NK-92 (cell line): ENCODE results near the gene TRIM5.
"Not testable (repeated sequence)": the region's sequence is repeated elsewhere in the genome, so short reads cannot be mapped to it uniquely, and the experiment has no call there.

Experiments
- DNase-seq: peaks from one replicate; lab custom pipeline; 2025; ENCODE audit not compliant: unreplicated experiment; lab: John Stamatoyannopoulos, UW

TRIM5 gene

DNA sequence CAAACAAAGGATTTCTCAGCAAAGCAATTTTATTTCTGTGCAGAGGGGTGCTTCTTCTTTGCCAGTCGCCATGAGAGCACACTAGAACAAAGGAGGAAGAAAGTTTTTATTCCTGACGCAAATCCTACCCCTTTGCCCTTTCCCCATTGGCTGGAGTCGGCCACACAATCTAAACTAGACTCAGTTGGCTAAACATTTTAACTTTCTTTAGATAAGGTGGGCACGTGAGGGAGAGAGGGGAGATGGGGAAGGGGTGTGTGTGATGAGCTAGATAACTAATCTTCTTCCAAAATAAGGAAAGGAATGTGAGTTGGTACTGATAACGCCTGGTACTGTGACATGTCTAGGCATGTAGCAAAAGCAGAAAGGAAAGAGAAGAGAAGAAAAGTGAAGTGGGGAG, 5.3 kb upstream of the TRIM5 start:
- no peak for DNase-seq

- DNase-seq, result no peak
Observed at GRCh38 chr11:5689551-5689983, 4.7 kb upstream of the TRIM5 start, which contains the start of gene TRIM22. Gene TRIM22 (plus strand): TSS chr11:5689790. CDS start chr11:5696233, 6,443 bp downstream.

- DNase-seq, result no peak
Observed at GRCh38 chr11:5688482-5688881, 3.6 kb upstream of the TRIM5 start.

DNA sequence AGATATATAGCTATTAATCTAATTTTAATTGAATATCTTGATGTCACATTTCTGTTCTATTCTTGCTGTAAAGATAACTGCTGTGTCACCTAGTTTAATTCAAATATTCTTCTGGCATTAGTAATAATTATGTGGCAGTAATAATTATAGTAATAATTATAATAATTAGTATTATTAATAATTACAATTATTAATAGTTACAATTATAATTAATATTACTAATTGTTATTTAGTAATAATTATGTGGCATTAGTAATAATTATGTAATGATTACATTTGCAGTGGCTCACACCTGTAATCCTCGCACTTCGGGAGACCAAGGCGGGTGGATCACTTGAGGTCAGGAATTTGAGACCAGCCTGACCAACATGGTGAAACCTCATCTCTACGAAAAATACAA, 1.6 kb upstream of the TRIM5 start:
- no peak for DNase-seq

DNA sequence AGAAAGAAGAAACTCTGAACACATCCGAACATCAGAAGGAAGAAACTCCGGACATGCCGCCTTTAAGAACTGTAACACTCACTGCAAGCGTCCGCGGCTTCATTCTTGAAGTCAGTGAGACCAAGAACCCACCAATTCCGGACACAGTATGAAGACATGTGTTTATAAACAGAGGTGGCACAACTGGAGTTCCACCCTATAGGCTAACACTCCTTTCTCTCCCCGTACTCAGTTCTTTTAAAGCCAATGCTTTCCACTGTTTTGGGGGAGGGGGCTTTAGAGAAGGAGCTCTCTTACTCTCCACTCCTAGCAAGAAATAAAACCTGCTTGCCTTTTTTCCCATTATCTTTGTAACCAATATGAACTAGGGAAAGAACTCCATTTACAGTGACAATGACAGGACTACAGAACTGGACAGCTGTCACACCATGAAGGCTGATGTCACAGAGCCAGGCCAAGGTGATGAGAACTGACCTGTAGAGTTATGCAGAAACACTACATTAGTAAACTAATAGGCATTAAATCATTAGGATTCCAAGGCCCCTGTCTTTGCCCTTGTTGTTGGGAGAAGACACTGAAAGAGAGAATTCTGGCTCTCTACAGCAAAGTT, 733 bp downstream of the TRIM5 start:
- DNase-seq, result no peak

DNA sequence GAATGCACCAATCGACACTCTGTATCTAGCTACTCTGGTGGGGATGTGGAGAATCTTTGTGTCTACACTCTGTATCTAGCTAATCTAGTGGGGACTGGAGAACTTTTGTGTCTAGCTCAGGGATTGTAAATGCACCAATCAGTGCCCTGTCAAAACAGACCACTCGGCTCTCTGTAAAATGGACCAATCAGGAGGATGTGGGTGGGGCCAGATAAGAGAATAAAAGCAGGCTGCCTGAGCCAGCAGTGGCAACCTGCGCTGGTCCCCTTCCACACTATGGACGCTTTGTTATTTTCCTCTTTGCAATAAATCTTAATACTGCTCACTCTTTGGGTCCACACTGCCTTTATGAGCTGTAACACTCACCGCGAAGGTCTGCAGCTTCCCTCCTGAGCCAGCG, 1.3 kb downstream of the TRIM5 start:
- not testable (repeated sequence) for DNase-seq

DNA sequence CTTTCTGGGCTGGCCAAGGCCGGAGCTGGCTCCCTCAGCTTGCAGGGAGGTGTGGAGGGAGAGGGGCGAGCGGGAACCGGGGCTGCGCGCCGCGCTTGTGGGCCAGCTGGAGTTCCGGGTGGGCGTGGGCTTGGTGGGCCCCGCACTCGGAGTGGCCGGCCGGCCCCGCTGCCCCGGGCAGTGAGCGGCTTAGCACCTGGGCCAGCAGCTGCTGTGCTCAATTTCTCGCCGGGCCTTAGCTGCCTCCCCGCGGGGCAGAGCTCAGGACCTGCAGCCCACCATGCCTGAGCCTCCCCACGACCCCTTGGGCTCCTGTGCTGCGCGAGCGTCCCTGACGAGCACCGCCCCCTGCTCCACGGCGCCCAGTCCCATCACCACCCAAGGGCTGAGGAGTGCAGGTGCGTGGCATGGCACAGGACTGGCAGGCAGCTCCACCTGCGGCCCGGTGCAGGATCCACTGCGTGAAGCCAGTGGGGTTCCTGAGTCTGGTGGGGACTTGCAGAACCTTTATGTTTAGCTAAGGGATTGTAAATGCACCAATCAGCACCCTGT, 1.9 kb downstream of the TRIM5 start:
- DNase-seq, result not testable (repeated sequence)

- no peak for DNase-seq
Observed at GRCh38 chr11:5679811-5680210, 5.1 kb downstream of the TRIM5 start.

DNA sequence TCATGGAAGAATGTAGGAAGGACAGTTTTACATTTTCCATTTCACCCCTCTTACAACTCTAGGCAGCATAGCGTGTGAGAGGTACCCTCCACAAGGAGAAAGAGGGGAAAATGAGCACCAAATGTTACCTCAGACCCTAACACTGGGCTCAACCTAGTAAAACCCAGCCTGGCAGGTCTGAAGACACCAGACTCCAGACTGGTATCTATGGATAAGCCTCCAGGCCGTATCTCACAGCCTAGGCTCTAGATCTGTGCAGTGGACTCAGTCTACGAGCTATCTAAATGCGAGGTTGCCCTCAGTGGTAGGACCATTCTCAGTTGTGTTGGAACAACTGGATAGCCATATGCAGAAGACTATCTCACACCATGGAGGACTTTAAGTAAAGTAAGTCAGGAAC, 10.5 kb downstream of the TRIM5 start:
- no peak for DNase-seq

DNA sequence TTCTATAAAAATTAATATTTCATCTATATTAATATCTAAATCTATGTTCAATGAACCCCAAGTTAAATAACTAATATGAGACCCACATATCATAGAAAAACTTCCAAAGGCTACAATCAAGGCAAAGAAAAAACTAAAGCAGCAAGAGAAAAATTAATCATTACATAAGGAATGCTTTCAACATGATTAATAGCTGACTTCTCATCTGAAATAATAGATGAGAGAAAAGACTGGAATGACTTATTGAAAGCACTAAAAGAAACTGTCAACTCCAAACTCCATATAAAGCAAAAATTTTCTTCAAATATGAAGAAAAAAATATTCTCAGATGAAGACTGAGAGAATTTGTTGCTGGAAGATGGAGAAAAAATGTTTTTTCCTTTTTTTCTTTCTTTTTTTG, 13.0 kb downstream of the TRIM5 start:
- DNase-seq, result no peak

DNA sequence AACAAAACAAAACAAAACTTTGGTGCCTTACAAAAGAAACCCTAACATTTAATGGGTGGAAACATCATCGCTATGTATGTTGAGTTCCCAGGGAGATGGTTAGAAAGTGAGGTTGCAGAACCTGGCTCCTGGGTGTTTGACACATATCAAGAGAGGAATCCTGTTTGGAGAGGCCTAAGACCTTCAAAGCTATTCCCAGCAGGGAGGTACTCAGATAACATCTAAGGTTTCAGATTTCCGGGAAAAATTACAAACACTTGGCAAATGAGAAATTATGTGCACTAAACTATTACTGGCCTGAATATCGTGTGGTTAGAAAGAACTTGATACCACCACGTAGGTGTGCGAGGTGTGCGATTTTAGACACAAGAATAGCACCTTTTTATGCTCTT, 18.5 kb downstream of the TRIM5 start:
- DNase-seq, result no peak

- no peak for DNase-seq
Observed at GRCh38 chr11:5665746-5666401, 19.0 kb downstream of the TRIM5 start.

DNA sequence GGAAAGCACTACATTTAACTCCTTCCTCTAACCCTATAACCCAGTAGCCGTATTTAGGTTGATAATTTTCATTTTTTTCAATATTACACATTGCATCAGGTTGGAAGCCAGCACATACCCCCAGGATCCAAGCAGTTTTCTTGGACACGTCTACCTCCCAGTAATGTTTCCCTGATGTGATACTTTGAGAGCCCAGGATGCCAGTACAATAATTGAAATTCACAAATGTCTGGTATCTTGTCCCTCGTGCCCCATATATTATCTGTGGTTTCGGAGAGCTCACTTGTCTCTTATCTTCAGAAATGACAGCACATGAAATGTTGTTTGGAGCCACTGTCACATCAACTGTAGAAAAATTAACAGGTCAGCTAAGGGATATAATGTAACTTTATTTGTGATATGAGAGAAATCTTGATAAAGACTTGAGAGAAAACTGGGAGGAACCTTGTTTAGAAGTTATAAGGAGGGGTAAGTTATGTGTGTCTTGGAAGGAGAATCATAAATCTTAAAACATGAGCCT, 19.8 kb downstream of the TRIM5 start:
- no peak for DNase-seq

GRCh38 chr11:5663511-5663910, 21.4 kb downstream of the TRIM5 start:
- DNase-seq, result no peak

DNA sequence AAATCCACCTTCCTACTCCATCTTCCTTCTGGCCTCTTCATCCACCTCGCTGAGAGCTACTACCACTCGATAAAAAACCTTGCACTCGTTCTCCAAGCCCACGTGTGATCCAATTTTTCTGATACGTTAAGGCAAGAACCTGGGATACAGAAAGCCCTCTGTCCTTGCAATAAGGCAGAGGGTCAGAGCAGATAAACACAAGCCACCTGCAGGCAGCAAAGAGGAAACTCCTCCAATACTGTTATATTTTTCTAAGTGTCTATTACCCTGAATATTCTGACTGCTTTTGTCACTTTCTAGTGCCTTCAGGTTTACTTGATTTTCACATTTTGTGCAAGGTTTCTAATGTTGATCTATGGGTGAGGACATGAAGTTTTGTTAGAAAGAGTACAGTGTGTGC, 26.6 kb downstream of the TRIM5 start:
- no peak for DNase-seq

- not testable (repeated sequence) for DNase-seq
Observed at GRCh38 chr11:5656956-5657355, 27.9 kb downstream of the TRIM5 start.

DNA sequence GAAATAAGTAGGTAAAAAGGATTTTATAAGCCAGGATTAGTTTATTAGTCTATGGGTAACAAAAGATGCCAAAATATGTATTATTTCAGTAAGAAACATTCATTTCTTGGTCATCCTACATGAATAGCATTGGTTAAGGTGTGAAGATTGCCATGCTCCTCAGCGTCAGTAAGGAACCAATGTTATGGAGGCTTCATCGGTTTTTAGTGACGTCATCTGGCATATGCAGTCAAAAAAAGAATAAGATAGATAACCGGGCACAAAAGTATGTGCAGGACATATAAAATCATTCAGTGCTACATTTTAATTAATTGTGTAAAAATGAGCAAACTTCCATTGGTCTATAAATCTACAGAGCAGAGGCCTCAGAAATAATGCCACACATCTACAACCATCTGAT, 29.4 kb downstream of the TRIM5 start:
- no peak for DNase-seq

- DNase-seq, result no peak
Observed at GRCh38 chr11:5646139-5646538, 38.7 kb downstream of the TRIM5 start.

DNA sequence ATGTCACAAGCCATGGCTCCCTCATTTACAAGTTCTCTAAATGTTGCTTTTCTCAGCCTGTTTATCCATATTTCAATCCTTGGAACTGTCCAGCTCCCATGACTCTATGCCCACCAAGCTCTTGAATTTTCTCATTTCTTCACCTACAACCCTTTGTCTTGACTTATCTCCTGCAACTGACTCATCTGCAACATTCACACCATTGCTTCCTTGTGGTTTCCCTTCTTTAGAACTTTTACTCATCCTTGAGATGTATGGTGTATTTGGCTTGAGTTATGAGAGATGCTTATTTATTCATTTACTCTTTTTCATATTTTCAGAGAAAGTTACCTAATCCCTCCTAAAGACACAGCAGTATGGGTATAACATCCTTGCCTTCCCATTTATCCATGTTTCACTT, 41.3 kb downstream of the TRIM5 start:
- DNase-seq, result no peak

DNA sequence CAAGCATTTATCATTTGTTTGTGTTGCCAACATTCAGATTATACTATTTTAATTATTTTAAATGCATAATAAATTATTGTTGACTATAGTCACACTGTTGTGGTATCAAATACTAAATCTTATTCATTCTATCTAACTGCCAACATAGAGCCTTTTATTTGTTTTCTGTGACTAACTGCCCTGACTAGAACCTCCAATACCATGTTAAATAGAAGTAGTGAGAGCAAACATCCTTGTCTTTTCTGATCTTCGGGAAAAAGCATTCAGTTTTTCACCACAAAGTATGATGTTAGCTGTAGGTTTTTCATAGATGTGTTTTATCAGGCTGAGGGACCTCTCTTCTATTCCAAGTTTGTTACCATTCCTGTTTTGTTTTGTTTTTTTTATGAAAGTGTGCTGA, 44.9 kb downstream of the TRIM5 start:
- no peak for DNase-seq

GRCh38 chr11:5631969-5632635, 52.8 kb downstream of the TRIM5 start:
- no peak for DNase-seq

DNA sequence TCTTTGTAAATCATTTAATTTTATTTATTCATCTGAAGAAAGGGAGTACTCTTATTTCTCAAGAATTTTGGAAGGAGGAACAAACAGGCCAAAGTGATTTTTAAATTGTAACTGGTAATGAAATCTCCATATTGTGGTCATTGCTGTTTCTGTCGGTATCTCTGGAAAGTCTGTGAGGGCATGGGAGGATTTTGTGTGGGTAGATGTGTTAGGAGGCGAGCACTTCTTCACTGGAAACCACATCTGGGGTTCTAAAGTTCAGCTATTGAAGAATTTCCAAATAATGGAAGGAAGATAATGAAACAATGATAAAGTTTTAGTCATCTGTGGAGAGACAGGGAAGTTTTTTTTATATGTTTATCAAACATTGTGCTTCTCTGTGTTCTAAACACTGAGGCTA, 53.5 kb downstream of the TRIM5 start:
- DNase-seq, result no peak
